GM12874 (cell line): ENCODE results near the gene VPS13C.

ENCODE experiments used
- CTCF ChIP-seq: IDR thresholded peaks from 2 replicates; pipeline ENCODE4 v1.5.1; 2011; ENCODE audit warnings: low read depth, mild to moderate bottlenecking, control low read depth, low read length, moderate library complexity; ENCODE audit not compliant: insufficient read depth

The VPS13C gene

DNA sequence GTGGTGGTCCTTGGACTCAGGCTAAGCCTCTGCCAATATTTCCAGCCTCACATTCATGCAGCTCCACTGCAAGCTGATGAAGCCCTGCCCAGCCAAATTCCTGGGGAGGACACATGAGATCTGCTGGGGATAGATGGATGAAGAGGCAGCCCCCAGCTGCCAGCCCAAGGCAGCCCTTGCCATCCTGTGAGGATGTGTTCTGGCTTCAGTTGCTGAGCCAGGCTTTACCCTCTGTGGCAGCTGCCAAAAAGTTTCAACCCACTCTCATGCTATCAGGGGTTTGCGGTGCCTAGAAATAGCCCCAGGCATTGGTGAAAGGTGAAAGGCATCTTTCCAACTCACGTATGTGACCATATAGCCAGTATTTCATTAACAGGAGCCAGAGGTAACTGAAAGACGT lies 44.2 kb upstream of the VPS13C start:
- TF ChIP-seq CTCF: no peak

DNA sequence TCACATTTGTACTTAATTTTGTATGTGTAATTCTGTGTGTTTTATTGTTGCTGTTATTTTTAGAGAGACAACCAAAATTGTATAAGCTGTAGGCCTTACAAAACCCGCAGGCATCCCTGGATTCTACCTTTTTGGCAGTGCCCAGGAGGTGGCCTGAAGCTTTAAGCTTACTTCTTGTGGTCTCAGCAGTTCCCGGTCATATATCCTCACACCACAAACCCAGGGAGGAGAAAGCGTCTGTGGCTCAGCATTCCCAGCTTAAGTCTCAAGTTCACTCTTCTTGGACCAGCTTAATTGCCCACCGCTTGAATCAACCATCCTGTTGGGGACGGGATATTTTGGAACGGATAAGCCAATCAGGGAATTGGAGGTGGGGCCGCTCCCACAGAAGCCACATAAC lies 43.2 kb upstream of the VPS13C start:
- no peak for TF ChIP-seq CTCF

DNA sequence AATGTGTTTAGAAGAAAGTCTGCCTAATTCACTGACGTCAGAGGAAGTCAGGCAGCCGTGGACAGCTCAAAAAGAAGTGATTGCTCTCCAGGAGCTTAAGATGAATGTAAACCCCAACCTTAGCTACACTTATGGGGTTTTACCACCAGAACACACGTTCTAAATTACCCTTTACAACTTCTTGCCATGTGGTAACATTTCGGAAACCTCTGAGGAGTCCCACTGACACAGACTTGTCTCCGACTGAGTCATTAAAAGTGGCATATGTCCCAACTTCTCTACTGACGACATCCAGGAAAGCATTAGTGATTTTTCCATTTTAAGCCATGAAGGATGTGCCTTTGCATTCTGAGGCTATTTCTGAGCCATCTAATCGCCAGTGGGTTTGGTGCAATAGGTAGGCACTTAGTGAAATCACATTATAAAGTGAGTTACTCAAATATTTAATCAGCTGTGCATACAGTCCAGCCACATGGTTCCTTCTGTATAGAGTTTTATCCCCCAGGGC lies 38.9 kb upstream of the VPS13C start:
- TF ChIP-seq CTCF: no peak

DNA sequence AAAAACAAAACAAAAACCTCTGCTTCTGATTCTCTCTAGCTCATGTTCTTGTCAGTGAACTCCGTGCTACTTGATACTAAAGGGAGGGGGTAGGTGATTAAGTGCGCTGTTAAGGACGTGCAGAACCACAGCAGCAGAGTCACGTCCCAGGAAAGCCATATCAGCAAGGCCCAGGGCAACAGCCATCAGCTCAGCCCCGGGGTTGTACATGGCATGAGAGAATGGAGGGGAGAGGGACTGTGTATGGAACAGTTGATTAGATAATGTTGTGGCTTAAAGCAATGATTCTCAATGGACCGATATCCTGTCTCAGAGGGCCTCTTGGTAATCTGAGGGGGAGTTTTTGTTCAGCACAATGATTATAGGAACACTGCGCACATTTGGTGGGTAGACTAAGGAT lies 34.1 kb upstream of the VPS13C start:
- no peak for TF ChIP-seq CTCF

- no peak for TF ChIP-seq CTCF
Observed at GRCh38 chr15:62093809-62094208, 33.6 kb upstream of the VPS13C start.

- no peak for TF ChIP-seq CTCF
Observed at GRCh38 chr15:62090988-62091387, 30.7 kb upstream of the VPS13C start.

DNA sequence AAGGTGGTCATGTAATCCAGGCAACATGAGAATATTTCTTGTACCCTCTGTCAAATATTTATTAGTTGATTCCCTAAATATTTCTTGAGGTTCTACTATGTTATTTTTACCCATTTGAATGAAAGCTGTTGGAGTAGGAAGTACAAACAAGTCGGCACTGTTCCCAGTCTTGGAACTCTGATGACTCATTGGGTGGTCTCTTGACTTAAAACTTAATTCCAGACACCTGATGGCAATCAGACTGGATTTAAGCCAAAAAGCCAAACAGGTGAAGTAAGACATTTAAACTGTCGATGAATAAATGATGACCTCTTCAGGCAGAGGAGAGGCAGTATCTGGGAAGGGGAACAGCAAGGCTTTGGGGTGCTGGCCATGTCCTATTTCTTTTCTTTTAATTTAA lies 29.4 kb upstream of the VPS13C start:
- no peak for TF ChIP-seq CTCF

GRCh38 chr15:62088353-62088693 lies 28.1 kb upstream of the VPS13C start:
- TF ChIP-seq CTCF: no peak
